Measurements from ENCODE around the gene TEX22.

TEX22 gene

GRCh38 chr14:105446971-105447370 lies 48.6 kb downstream of the TEX22 start:
- no peak for TF ChIP-seq POLR2A (IDR thresholded peaks at IDR 0.05; ENCODE audit: low read depth, low read length)
- DNase-seq (ENCODE audit: insufficient read length, low spot score) (no peak), FAIRE-seq (no peak)

GRCh38 chr14:105447651-105448640 lies 49.6 kb downstream of the TEX22 start:
- no peak for DNase-seq (ENCODE audit: insufficient read length, low spot score)
- no peak for TF ChIP-seq POLR2A (IDR thresholded peaks at IDR 0.05; ENCODE audit: low read depth, low read length)
- no peak for FAIRE-seq

GRCh38 chr14:105448706-105449111 lies 50.4 kb downstream of the TEX22 start:
- no peak for TF ChIP-seq POLR2A (IDR thresholded peaks at IDR 0.05; ENCODE audit: low read depth, low read length)
- no peak for FAIRE-seq
- DNase-seq (ENCODE audit: insufficient read length, low spot score), result peak; percentile 75

GRCh38 chr14:105449276-105450122 lies 51.2 kb downstream of the TEX22 start:
- FAIRE-seq (no peak), DNase-seq (ENCODE audit: insufficient read length, low spot score) (no peak)
- no peak for TF ChIP-seq POLR2A (IDR thresholded peaks at IDR 0.05; ENCODE audit: low read depth, low read length)

- TF ChIP-seq POLR2A (IDR thresholded peaks at IDR 0.05; ENCODE audit: low read depth, low read length), result no peak
- DNase-seq (ENCODE audit: insufficient read length, low spot score), result no peak
- FAIRE-seq, result no peak
Measured at GRCh38 chr14:105450123-105450505, 51.8 kb downstream of the TEX22 start.

GRCh38 chr14:105450864-105451720 lies 52.8 kb downstream of the TEX22 start:
- no peak for DNase-seq (ENCODE audit: insufficient read length, low spot score)
- TF ChIP-seq POLR2A (IDR thresholded peaks at IDR 0.05; ENCODE audit: low read depth, low read length), result no peak
- FAIRE-seq, result no peak

GRCh38 chr14:105452963-105453362 lies 54.6 kb downstream of the TEX22 start:
- TF ChIP-seq POLR2A (IDR thresholded peaks at IDR 0.05; ENCODE audit: low read depth, low read length), result no peak
- DNase-seq (ENCODE audit: insufficient read length, low spot score) (no peak), FAIRE-seq (no peak)

GRCh38 chr14:105453847-105454246 lies 55.5 kb downstream of the TEX22 start:
- TF ChIP-seq POLR2A (IDR thresholded peaks at IDR 0.05; ENCODE audit: low read depth, low read length), result no peak
- DNase-seq (ENCODE audit: insufficient read length, low spot score), result no peak
- FAIRE-seq, result no peak

- DNase-seq (ENCODE audit: insufficient read length, low spot score) (no peak), FAIRE-seq (no peak)
- TF ChIP-seq POLR2A (IDR thresholded peaks at IDR 0.05; ENCODE audit: low read depth, low read length), result no peak
Measured at GRCh38 chr14:105455086-105455640, 56.8 kb downstream of the TEX22 start.

- no peak for FAIRE-seq
- no peak for DNase-seq (ENCODE audit: insufficient read length, low spot score)
- TF ChIP-seq POLR2A (IDR thresholded peaks at IDR 0.05; ENCODE audit: low read depth, low read length), result no peak
Measured at GRCh38 chr14:105455766-105456660, 57.7 kb downstream of the TEX22 start.

DNA sequence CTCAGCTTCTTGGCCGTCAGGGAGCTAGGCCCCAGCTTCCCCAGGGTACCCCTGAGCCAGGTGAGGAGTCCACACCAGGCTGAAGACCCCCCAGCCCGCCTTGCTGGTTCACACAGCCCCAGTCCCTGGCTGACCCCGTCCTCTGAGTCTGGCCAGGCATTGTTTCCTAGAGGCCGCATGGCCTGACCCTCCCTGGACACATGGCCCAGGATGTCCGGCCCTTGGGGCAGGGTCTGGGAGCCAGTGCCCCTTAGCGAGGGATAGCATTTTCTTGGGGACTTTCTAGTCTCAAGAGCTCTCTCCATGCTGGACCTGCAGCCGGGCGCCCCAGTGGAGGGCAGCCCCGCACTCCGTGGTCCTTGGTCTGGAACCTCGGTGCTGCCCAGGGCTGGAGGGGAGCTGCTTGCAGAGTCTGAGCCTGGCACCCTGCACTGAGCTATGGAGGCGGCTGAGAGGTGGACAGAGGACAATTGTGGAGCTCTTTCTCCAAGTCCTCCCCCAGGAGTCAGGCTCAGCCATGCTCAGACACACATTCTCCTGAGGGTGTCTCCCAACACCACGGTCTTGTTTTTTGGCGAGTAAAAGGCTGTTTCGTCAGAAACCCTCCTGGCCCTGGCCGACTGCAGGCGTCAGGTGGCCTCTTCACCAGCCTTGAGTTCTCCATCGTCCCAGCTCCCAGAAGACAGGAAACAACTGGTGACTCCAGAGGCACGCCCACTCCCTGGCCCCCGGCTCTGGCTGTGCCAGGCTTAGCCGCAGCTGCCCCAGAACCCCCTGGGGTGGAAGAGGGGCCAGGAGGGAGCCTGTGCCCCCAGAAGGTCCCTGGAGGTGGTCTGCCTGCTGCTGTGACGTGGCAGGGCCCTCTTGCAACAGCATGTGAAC lies 58.6 kb downstream of the TEX22 start:
- DNase-seq (ENCODE audit: insufficient read length, low spot score), result no peak
- no peak for FAIRE-seq
- no peak for TF ChIP-seq POLR2A (IDR thresholded peaks at IDR 0.05; ENCODE audit: low read depth, low read length)

Data from H54 (cell line).